HG02870 (cell line): Measurements from ENCODE around the gene KRTAP1-5.
"Not testable (repeated sequence)": the region's sequence is repeated elsewhere in the genome, so short reads cannot be mapped to it uniquely, and the experiment has no call there.

Experiments used
- ATAC-seq: cut with Tn5 transposase; IDR thresholded peaks from one replicate; pipeline ENCODE4 v1.9.1; 2021; ENCODE audit warnings: mild to moderate bottlenecking, moderate library complexity; ENCODE audit not compliant: unreplicated experiment

The KRTAP1-5 gene

GRCh38 chr17:41049110-41049509 lies 22.1 kb upstream of the KRTAP1-5 start:
- no peak for ATAC-seq

DNA sequence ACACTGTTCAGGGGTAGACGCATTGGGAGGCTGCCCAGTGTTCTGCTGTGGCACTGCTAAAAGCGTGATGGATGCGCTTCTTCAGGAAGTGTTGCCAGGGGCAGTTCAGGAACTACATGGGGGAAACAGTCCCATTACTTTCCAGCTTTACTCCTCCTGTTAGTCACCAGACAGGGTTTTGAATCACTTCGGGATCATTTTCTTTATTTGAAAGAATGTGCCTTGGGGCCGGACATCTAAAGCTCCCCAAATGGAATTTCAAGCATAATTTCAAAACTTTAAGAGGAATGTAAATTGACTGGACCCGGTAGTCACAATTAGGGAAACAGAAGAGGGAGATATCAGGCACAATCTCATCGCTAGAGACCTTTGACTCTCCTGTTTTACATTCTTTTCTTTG lies 21.4 kb upstream of the KRTAP1-5 start:
- ATAC-seq = no peak

DNA sequence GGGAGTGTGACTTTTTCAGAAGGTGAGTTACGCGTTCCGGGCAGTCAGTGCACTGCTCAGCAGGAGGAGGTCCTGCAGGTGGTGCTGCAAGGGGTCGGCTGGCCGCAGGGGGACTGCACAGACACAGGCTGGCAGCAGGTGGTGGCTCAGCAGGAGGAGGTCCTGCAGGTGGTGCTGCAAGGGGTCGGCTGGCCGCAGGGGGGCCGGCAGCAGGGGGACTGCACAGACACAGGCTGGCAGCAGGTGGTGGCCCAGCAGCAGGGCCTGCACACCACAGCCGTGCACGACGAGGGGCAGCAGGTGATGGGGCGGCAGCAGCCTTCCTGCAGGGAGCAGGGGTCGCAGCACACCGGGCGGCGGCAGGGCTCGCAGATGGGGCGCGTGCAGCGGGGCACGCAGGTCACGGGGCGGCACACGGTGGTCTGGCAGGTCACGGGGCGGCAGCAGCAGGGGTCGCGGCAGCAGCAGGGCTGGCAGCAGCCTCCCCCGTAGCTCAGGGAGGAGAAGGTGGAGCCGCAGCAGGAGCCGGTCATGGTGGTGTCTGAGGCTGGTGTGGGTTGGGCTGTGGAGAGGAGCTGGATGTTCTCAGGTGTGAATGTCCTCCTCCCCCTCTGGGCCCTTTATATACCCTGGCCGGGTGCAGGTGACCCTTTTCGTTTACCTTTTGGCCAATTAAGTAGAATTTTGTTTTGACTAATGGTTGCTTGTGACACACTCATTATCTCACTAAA lies 19.9 kb upstream of the KRTAP1-5 start, which contains the start of gene KRTAP2-1:
Gene KRTAP2-1, minus strand, starts transcription at position 582 of the 731 bp plus-strand sequence. Its CDS starts 49 bp downstream, at position 533.
- ATAC-seq = not testable (repeated sequence)

GRCh38 chr17:41042953-41043352 lies 15.9 kb upstream of the KRTAP1-5 start:
- ATAC-seq = no peak

DNA sequence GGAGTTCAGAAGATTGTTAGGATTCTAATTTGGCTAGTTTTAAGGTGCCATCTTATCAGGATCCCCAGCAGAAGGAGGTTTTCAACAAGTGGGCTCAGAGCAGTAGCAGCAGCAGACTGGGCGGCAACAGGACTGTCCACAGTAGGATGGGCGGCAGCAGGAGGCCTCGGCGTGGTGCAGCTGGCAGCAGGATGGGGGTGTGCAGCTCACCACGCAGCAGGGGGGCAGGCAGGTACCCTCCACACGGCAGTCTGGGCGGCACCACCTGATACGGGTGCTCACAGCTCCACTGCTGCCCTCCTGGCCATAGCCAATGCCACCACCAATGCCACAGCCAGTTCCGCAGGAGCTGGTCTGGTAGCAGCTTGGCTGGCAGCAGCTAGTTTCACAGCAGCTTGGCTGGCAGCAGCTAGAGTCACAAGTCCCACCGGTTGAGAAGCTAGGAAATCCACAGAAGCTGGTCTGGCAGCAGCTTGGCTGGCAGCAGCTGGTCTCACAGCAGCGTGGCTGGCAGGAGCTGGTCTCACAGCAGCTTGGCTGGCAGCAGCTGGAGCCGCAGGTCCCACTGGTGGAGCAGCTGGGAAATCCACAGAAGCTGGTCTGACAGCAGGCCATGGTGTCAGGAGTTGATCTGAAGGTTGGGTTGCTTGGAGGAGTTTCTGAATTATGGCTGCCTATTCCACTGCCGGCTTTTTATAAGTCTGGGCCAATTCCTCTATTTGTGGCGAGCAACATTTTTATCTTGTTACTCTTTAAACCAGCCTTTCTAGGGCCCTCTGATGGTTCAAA lies 14.0 kb upstream of the KRTAP1-5 start, which contains the start of gene KRTAP1-1:
Gene KRTAP1-1, minus strand, starts transcription at position 668 of the 789 bp plus-strand sequence. Its CDS starts 53 bp downstream, at position 615.
- not testable (repeated sequence) for ATAC-seq

DNA sequence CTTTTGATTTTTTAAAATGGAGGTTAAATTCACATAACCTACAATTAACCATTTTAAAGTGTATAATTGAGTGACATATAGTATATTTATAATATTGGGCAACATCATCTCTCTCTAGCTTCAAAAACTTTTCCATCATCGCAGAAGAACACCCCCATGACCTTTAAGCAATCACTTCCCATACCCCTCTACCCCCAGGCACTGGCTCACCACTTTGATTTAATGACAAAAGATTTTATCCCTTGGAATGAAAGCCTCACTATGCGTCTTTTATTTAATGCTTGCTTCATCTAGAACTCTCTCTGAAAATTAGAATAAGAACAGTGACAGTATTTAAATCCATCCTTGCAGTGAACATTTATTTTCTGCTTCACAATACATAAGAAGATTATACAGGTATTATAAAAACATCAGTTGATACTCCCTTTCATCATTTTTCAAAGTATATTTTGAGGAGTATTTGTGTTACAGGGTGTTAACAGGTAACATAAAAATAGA lies 10.9 kb upstream of the KRTAP1-5 start:
- no peak for ATAC-seq

DNA sequence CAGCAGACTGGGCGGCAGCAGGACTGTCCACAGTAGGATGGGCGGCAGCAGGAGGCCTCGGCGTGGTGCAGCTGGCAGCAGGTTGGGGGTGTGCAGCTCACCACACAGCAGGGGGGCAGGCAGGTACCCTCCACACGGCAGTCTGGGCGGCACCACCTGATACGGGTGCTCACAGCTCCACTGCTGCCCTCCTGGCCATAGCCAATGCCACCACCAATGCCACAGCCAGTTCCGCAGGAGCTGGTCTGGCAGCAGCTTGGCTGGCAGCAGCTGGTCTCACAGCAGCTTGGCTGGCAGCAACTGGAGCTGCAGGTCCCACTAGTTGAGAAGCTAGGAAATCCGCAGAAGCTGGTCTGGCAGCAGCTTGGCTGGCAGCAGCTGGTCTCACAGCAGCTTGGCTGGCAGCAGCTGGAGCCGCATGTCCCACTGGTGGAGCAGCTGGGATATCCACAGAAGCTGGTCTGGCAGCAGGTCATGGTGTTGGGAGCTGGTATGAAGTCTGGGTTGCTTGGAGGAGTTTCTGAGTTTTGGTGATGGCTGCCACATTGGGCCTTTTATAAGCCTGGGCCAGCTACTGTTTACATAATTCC lies 7.4 kb upstream of the KRTAP1-5 start, which contains the start of gene KRTAP1-3:
Gene KRTAP1-3, minus strand, starts transcription at position 529 of the 590 bp plus-strand sequence. Its CDS starts 53 bp downstream, at position 476.
- not testable (repeated sequence) for ATAC-seq

- ATAC-seq = no peak
Measured at GRCh38 chr17:41029633-41030245, 2.7 kb upstream of the KRTAP1-5 start, which contains the start of gene KRTAP1-4. Gene KRTAP1-4 (minus strand): TSS chr17:41030195. CDS start chr17:41030078, 117 bp downstream.

DNA sequence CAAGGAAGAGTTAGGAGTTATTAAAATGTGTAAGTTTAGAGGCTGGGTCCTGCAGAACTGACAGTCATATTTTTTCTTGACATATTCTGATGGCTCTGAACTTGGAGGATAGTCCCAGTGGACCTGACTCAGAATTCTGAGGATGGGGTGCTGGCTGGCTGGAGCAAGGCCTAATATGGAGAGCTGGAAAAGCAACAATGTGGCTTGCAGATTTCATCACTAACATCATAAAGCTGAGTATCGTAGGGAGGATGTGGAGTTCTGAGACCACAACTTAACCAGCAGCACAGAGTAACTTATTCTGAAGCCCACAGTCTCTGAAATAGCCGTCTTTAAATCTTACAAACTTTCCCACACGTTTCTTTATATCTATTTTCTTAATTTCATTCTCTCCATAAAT lies 2.3 kb downstream of the KRTAP1-5 start:
- ATAC-seq = no peak

DNA sequence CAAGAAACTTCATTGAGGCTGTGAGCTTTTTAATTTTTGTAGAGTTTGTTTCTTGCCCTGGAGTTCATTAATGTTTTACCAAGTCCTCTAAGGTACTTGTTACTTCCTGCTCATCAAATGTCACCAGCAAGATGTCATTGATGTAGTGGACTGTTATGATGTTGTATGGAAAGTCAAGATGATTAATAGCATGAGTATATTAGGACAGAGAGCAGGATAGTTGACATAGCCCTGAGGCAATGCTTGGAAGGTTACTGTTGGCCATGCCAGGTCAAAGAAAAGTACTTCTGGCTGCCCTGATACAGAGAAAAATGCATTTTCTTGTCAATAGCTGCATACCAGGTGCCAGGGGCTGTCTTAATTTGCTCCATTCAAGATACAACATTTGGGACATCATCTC lies 6.7 kb downstream of the KRTAP1-5 start:
- no peak for ATAC-seq

- no peak for ATAC-seq
Measured at GRCh38 chr17:41019415-41019814, 7.6 kb downstream of the KRTAP1-5 start.

GRCh38 chr17:41018541-41018940 lies 8.5 kb downstream of the KRTAP1-5 start:
- no peak for ATAC-seq

DNA sequence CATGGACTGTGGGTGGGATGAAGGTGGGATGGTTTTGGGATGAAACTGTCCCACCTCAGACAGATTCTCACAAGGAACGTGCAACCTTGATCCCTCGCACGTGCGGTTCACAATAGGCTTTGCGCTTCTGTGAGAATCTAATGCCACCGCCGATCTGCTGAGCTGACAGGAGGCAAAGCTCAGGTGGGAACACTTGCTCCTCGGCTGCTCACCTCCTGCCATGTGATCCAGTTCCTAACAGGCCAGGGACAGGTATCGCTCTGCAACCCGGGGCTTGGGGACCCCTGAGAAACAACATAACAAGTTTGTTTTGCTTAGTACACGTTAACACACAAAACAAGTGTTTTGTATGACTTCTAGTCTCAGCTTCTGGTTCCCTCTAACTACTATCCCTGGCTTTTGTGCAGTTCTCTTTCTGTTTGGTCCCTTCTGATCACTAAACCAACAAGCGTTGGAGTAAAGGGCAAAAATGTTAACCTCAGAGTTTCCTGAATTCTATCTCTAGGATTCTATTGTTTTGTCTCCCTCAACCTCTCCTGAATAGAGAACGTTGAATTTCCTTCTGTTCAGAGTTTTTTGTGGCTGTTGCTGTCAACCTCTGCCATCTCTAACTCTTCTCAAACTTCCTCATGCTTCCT lies 10.3 kb downstream of the KRTAP1-5 start:
- no peak for ATAC-seq

- no peak for ATAC-seq
Measured at GRCh38 chr17:41015454-41015853, 11.6 kb downstream of the KRTAP1-5 start.

GRCh38 chr17:41013606-41014005 lies 13.4 kb downstream of the KRTAP1-5 start:
- ATAC-seq = no peak

DNA sequence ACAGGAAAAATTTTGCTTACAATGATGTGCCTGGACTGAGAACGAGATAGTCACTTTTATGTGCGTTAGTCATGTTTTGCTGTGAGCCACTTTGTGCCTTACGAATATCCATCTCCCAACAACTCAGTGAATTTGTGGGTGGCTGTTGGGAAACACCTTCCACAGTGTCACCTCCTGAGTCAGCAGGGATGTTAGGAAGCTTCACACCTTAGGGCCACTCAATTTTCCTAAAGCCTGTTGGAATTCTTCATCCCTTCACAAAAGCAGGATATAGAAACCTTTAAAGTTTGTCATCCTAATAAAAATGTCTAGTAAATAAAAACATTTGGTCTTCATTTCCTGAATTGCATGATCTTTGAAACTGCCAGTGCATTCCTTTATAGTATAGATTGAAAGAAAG lies 13.8 kb downstream of the KRTAP1-5 start:
- no peak for ATAC-seq

DNA sequence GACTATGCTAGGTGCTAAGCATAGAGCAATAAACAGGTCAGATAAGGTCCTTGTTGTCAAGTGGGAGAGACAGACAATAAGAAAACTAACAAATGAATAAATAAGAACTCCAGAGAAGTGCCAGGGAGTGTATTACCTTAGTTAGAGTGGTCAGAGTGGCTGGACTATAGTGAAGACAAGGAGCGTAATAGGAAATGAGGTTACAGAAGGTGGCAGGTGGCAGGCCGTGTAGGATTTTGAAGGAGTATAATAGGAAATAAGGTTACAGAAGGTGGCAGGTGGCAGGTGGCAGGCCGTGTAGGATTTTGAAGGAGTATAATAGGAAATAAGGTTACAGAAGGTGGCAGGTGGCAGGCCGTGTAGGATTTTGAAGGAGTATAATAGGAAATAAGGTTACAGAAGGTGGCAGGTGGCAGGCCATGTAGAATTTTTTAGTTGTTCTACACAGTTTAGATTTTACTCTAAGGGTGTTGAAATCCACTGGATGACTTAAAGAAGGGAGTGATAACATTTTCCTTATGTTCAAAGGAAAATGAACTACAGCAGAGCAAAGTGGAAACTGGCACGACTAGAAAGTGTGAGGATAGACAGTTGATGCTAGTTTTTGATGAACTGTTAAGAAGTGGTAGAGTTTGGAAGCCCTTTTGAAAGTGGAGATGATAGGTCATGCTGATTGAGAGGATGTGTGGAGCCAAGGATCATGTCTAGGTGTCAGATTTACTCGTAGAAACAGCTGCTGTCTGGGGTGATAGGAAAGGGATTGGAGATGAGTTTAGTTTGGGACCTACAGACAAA lies 14.5 kb downstream of the KRTAP1-5 start:
- ATAC-seq = no peak

DNA sequence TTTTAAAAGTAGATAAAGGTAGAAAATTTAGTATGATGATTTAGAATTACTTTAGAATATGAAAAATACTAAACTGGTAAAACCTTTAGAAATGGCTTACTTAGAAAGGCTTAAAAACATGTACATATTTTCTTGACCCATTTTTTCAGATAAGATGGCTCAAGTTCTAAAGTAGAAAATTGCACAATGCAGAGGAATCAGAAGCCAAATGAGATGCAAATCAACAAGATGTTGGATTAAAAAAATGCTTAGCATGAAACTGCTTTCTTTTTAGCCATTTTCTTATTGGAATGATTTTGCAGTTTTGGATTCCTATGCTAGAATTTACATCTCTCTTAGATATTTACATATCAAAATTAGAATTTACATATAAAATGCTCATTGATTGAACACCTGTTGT lies 16.6 kb downstream of the KRTAP1-5 start:
- ATAC-seq = no peak

DNA sequence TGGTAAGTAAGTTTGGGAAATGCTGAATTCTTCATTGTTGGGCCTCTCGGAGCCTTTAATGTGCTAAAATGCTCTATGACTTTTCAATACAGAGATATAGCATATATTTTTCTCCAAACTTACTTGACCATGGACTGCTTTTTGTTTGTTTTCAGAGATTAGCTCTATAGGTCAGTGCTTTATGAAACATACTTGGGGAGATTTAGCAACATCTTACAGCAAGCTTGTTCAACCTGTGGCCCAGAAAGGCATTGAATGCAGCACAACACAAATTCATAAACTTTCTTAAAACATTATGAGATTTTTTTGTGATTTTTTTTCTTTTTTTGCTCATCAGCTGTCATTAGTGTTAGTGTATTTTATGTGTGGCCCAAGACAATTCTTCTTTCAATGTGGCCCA lies 17.1 kb downstream of the KRTAP1-5 start:
- ATAC-seq = no peak
